Stimulated activated CD4-positive, alpha-beta T cell treated with anti-CD3 and anti-CD28 coated beads, Interleukin-12 subunit alpha, Interleukin-12 subunit beta, amount 100 ng/mL, for 24 hours (primary cell): ENCODE measurements around the gene VAMP5.
A peak's percentile ranks its signal among the peaks of the same experiment; 100 is the strongest.
"Not testable (repeated sequence)": the region's sequence is repeated elsewhere in the genome, so short reads cannot be mapped to it uniquely, and the experiment has no call there.

ENCODE experiments used
- DNase-seq, 2 experiments: peaks; one replicate each; pipeline ENCODE4 v3.0.0-alpha.2; 2020; ENCODE audit warnings: low read depth in 2 of 2

The VAMP5 gene

DNA sequence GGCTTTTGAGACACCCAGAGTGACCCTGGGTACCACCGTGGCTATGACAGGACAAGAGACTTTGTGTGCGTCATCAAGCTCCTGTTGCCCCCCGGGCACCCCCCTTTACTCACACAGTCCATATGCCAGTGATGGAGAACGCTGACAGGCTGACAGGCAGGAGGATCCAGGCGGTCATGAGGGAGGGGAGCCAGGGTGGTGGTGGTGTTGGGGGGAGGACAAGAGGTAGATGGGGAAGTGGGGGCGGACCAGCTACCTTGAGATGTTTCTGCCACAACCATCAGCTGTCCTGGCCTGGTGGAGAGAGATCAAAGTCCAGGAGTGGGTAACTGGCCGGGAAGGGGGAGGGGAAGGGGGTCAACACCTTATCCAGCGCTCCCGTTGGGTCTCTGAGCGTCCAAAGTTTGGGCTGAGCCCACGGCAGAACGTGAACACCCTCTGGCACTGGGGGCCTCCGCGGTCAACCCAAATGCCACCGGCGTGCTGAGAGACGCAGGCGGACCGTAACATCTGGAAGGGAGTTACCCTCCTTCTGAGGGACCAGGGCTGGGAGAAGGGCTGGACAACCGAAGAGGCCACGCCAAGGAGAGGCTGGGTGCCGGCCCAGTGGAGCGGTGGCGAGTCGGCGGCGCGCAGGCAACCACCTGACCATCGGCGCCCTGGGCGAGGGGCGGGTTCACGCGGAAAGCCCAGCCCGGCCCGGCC is 17.7 kb downstream of the VAMP5 start:
- no peak for DNase-seq

DNA sequence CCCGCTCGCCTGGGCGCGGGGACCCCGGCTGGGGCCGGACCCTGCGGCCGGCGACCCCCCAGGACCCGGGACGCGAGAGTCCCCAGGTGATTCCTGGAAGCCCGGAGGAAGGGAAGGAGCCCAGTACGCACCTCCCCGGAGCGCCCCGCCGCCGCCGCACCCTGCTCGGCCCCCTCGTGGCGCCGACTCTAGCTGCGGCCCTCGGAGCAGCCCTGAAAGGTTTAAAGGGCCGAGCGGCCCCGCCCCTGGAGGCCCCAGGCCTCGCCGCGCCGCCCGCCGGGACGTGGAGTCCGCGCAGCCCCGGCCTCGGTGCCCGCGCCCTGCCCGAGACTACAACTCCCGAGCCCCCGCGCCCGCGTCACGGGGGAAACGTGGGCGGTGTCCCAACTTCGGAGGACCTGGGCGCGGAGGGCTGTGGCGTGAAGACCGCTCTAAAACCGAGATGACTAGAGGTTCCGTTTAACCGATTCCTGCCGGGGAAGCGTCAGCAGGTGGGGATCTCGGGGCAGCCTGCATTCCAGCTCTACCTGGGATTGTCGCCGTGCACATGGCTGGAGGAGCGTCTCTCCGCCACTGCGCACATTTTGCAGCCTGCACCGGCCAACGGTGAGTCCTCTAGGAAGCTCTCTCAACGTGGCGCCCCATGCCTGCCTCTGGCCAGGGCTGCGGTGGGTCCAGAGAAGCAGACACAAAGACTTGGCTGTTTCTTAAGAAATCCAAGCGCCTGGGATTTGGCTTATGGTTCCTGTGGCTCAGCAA is 18.4 kb downstream of the VAMP5 start, which contains the start of gene TMEM150A:
TSS of gene TMEM150A (minus strand) at position 223 of the 759 bp plus-strand sequence. CDS start 750 bp downstream, outside the sequence.
- peak; percentile 76 to 82 for DNase-seq

DNA sequence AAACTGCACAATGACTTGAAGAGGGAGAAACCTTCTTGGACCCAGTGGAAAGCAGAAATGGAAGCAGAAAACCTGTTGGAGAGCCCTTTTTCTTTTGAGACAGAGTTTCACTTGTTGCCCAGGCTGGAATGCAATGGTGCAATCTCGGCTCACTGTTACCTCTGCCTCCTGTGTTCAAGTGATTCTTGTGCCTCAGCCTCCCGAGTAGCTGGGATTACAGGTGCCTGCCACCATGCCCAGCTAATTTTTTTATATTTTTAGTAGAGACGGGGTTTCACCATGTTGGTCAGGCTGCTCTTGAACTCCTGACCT is 19.9 kb downstream of the VAMP5 start:
- DNase-seq, result not testable (repeated sequence)

DNA sequence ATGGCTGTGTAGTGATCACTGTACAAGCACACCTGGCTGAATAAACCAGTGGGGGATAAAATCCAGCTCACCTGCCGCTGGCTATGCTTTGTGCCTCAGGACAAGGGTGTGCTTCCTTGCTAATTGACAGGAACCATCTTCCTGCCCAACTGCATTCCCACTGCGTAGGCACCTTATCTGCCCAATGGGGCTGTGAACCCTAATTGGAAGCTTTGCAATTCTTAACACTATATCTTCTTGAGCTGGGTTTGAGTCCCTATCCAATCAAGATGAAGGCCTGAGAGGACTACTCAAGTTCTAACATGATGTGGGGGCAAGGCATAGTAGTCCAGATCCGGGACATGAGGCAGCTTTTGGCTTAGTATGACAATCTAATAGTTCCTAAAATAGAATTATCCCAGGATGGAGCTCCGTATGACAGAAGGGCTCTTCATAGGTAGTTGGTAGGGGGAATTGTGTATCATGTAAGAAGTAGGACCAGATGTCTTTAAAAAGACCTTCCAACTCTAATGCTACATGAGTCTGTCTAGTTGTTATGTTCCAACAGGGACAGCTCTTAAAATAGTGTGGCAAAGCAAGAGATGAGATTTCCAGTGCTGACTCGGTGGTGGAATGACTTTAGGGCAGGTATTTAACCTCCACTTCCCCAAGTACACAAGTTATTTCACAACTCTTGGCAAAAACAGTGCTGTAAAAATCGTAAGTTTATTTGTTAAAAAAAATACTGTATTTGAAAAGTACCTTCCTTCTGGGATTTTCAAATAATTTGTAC is 20.5 kb downstream of the VAMP5 start:
- no peak for DNase-seq

DNA sequence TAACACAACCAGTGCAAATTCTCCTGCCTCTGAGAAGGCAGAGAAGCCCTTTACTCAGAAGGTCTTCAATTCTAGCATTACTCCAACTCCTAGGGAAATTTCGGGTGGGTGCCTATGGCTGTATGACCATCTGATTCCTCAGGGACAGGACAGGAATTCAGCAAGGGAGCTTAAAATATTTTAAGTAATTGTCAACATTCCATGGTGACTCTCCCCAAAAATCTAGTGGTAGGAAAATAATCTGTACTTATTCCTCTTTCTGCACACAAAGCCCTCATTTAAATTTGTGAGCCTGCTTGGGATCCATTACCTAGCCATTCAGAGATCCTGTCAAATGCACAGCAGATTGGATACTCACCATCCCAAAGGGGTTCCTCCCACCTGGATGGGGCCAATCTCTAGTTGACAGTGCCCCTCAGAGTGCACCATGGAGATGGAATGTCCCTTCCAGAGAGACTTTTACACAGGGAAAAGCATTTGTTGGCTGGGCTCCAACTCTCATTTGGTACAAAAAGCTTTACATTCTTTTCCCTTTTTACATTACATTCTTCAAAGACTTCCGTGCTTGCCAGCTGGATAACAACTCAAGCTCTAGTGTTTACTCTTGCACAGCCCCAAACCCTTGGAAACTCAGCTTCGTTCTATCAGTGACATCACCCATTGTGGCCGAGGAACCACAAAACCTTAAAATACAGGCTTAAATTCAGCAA is 21.3 kb downstream of the VAMP5 start:
- no peak for DNase-seq

DNA sequence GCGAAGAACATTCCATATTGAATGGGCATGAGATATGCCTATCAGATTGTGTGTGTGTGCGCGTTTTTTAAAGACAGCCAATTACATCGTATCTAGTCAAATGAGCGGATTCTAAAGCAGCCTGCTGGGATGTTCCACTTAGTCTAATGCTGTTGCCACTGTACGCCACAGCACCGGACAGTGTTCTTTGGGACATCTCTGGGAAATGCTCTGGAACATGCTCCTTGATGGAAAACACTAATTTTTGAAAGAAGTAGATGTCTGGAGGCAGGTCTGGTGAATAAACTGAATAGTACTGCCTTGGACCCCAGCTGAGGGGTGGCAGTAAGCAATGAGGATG is 21.9 kb downstream of the VAMP5 start:
- DNase-seq, result no peak

DNA sequence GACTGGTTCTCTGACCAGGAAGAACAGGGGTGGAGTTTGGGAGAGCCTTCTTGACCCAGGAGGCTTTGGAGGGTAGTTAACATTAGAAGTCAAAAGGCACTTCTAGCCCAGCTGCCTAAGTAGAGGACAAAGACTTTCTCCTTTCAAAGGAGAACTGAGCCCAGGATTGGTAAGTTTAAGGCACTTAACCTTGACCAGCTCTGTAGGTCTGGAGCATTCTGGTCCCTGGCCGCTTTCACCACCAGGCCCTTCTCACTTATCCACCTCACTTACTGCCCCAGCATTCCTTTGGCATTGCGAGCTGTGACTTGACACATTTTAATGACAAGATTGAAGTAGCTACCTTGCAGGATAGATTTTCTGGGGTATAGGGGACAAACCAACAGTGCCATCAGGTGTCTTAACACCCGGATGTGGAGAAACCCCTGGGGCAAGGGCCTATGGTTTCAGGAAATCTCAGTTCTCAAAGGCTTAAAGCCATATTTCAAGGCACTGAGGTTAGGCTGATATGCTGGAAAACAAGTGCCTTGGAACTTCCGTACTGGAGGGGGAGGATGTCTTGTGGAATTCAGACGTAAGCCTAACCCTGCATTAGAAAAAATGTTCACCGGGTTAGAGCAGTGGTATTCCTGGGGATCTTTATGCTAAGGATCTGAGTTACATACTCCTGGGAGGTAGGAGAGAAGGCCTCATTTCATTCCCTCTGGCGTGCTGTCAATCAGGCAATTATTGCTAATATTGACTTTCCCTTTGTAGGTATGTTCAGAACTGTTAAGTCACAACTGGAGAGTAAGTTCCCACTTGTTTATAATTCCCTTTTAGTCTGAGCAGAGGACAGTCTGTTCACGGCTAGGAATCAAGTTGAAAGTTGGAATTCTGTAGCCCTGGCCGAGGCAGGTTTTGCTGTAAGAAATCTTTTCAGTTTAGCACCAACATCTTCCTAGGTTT is 23.3 kb downstream of the VAMP5 start:
- DNase-seq, result no peak

DNA sequence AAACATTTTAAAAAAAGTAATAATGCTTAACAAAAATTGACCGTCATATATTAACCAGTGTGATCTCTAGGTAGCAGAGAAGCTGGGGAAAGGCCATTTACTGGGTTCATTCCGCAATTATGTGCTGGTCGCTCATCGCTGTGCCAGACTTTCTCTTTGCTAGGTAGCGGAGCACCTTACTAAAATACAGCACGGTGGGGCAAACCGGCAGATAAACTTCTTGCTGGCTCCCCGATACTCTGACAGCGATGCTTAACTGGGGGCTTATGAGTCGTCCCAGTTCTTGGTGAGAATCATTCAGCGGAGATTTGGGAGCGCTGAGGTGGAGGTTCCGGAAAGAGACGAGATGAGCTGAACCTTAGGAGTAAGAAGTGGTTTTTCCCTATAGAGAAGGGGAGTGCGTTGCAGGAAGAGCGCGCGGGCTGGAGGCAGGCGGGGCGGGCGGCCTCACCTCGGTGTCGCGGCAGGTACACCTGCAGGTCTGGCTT is 27.0 kb downstream of the VAMP5 start:
- DNase-seq, result no peak

DNA sequence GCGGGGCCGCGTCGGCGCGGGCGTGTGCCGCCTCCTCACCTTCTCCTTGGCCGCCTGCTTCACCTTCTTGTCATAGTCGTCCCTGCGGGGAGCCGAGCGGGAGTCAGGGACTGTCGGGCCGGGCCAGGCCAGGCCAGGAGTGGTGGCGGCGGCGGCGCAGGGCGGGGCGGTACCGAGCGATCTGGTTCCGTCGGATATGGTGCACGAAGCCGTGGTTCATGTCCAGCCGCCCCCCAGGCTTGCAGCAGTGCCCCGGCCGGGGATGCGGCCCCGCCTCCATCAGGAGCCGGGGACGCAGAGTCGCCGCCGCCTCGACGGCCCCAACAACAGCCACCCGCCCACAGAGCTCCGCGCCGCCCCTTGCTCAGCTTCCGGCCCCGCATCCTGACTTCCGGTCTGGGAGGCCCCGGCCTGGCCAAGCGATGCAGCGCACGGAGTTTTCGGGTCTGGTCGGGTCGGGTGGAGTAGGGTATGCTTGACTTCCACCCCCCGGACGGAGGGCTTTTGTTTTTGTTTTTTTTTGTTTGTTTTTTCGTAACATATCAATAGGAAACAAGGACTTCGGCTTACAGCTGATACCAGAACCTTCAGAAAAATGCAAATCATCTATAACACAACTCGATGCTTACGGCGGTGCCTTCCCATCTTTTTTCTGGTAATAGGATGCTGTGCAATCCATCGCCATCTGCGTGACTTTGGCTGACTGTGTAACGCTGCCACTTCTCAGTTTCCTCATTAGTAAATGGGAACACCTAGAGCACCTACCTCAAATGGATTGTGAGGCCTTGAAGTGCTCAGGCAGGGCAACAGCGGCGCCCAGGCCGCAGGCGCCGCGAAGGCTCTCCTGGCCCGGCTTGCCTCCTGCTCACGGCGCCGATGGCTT is 27.7 kb downstream of the VAMP5 start, which contains the start of gene C2orf68:
TSS of gene C2orf68 (minus strand) at position 362 of the 883 bp plus-strand sequence. CDS start at position 280, 82 bp downstream.
- peak; percentile 79 to 87 for DNase-seq

DNA sequence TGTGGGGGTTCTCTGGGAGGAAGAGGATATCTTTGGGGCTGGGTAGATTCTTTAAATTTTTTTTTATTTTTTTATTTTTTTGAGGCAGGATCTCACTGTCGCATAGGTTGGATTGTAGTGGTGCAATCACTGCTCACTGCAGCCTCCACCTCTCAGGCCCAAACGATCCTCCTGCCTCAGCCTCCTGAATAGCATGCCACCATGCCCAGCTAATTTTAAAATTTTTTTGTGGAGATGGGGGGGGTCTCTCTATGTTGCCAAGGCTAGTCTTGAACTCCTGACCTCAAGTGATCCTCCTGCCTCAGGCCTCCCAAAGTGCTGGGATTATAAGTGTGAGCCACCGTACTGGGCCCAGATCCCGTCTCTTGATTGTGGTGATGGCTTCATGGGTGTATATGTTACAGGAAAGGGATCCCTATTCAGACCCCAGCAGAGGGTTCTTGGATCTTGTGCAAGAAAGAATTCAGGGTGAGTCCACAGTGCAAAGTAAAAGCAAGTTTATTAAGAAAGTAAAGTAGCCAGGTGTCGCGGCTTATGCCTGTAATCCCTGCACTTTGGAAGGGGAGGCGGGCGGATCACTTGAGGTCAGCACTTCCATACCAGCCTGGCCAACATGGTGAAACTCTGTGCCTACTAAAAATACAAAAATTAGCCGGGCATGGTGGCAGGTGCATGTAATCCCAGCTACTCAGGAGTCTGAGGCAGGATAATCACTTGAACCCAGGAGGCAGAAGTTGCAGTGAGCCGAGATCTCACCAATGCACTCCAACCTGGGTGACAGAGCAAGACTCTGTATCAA is 29.7 kb downstream of the VAMP5 start:
- DNase-seq, result no peak

DNA sequence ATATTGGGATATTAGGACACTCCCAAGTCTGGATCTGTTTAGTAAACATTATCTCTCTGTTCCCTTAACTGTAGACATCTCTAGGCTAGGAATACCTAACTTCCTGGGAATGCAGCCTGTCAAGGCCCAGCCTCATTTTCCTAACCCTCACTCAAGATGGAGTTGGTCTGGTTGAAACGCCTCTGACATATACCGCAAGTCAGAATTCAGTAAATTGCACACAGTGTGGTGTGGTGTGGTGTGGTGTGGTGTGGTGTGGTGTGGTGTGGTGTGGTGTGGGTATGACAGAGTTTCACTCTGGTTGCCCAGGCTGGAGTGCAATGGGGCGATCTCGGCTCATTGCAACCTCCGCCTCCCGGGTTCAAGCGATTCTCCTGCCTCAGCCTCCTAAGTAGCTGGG is 30.5 kb downstream of the VAMP5 start:
- not testable (repeated sequence) for DNase-seq

DNA sequence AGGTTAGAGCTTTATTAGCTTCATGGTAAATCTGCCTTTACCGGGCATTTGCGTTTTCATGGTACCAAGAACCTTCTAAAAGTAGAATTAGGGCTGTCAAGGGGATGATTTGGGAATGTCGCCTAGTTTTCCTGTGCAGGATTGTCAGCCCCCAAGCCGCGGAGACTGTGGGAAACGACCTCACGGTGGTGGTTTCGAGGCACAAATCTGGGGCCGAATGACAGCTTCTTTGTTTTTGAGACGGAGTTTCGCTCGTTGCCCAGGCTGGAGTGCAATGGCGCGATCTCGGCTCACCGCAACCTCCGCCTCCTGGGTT is 31.1 kb downstream of the VAMP5 start:
- no peak for DNase-seq

DNA sequence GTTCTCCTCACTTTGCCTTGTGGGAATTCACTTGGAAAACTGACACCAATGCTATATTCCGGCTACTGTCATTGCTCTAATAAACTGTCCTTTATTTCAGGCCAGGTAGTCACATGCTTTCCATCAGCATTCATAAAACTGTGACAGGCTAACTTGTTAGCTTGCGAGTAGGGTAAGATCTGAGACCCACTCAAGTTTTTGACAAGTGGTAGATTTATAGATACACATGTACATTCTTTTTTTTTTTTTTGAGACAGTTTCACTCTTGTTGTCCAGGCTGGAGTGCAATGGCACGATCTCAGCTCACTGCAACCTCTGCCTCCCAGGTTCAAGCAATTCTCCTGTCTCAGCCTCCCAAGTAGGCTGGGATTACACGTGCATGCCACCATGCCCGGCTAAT is 33.5 kb downstream of the VAMP5 start:
- DNase-seq, result not testable (repeated sequence)

DNA sequence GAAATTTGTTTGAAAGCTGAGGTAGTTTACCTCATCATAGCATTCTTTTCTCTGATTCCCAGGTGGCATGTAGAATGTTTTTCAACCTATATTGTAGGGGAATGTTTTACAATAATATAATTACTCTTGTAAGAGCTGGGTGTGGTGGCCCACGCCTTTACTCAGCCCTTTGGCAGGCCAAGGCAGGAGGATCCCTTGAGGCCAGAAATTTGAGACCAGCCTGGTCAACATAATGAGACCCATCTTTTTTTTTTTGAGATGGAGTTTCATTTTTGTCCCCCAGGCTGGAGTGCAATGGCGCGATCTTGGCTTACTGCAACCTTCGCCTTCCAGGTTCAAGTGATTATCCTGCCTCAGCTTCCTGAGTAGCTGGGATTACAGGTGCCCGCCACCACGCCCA is 35.4 kb downstream of the VAMP5 start:
- DNase-seq, result no peak

DNA sequence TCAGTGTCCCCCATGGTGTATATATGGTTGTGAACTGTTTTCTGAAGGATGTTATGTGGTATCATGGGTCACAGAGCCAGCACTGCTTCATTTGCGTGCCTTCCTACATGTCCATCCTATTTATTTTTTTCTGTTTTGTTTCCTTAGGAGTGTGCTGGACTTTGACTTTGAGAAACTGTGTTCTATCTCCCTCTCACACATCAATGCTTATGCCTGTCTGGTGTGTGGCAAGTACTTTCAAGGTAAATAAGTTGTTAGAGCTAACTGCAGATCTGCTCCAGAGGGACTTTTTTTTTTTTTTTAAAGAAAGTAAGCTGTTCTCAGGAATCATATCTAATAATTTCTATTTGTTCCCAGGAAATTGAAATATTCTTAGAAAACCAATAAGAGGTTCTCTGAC is 37.1 kb downstream of the VAMP5 start:
- no peak for DNase-seq

DNA sequence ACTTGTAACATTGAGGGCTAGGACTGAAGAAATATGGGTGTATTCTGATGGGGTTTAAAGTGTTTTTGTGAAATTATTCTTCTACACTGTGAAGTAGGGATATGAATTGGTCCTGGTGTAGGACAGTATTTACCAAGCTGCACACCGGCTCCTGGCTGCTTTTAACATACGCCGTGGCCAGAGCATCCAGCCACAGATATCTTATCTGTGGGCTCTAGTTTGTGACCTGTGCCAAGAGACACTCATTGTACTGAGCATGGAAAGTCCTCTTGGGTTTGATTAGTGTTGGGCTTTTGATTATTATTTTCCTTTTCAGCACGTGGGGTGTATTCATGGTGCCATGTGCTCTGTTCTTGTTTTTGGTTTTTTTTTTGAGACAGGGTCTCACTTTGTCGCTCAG is 39.8 kb downstream of the VAMP5 start:
- DNase-seq, result no peak

DNA sequence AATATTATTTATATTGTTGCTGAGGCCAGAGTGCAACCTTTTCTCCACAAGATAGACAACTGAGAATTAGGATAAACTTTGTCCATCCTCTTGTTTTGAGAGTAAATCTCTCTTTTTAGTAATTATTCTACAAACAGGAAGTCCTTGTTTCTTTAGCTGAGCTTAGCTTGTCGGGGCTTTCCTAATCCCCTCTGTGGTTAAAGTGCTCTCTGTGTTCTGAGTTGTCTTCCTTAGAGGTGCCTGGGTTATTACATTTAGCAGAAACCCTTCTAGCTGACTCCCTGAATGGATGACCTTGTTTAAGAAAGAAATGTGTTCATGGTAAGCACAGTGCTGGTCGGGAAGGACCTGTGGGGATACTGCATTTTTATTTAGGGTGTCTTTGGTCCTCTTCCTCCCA is 44.4 kb downstream of the VAMP5 start:
- no peak for DNase-seq

DNA sequence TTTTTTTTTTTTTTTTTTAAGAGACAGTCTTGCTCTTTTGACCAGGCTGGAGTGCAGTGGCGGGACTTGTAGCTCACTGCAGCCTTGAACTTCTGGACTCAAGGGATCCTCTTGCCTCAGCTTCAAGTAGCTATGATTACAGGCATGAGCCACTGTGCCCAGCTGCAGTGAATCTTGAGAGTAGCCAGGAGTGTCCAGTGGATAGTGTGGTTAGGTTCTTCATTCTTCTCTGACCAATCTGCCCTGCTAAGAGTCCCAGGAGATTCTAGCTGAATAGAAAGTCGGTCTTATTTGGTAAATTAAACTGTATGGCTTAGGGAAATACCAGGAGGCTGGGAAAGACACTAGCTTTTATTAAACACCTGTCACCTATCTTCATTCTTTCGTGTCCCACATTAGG is 47.1 kb downstream of the VAMP5 start:
- no peak for DNase-seq

DNA sequence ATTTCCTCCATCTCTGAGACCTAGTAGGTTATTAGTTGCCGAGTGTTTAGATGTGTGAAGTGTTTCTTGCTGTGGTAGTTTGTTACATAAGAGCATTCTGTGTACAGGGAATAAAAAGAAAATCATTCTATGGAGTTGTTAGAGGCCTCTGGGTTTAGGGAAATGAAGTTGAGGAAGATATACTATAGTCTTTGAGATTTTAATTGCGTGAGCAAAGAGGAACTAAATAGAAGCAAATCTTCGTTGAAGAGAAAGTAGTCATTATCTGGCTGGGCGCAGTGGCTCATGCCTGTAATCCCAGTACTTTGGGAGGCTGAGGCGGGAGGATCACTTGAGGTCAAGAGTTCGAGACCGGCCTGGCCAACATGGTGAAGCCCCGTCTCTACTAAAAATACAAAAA is 50.8 kb downstream of the VAMP5 start:
- no peak for DNase-seq
